DMS79 (cell line): Measurements from ENCODE around the gene PLIN3.
"Not testable (repeated sequence)": the region's sequence is repeated elsewhere in the genome, so short reads cannot be mapped to it uniquely, and the experiment has no call there.

Experiments
- DNase-seq: peaks from one replicate; lab custom pipeline; 2025; lab: John Stamatoyannopoulos, UW

PLIN3 gene, protein sequence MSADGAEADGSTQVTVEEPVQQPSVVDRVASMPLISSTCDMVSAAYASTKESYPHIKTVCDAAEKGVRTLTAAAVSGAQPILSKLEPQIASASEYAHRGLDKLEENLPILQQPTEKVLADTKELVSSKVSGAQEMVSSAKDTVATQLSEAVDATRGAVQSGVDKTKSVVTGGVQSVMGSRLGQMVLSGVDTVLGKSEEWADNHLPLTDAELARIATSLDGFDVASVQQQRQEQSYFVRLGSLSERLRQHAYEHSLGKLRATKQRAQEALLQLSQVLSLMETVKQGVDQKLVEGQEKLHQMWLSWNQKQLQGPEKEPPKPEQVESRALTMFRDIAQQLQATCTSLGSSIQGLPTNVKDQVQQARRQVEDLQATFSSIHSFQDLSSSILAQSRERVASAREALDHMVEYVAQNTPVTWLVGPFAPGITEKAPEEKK

DNA sequence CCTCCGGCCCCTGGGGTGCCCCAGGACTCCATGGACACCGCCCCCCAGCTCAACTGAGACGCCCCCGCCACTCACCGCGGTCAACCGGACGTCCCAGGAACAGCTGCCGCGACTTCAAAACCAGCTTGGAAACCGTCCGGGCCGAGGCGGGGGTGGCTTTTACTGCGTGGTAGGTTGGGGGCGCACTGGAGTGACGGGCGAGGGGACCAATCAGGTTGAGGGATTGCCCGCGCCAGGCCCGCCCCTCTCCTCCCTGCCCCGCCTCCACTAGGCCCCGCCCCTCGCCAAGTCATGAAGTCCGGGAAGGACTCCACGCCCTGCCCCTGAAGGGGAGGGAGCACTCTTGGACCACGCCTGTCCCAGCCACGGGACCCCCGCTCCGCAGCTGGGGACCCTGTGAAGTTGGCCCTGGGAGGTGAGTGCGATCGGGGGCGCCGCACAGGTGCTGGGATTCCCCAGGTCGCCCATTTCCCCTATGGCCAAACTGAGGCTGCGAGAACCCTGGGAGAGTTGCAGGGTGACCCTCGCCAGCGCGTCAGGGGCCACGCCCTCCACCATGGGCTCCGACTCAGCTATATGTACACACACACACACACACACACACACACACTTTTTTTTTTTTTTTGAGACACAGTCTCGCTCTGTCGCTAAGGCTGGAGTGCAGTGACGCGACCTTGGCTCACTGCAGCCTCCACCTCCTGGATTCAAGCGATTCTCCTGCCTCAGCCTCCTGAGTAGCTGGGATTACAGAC is at the start of gene PLIN3:
Gene PLIN3 (minus strand): TSS at position 134 of the 752 bp plus-strand sequence. CDS start 6,273 bp downstream, outside the sequence.
- DNase-seq, result peak; percentile 33

DNA sequence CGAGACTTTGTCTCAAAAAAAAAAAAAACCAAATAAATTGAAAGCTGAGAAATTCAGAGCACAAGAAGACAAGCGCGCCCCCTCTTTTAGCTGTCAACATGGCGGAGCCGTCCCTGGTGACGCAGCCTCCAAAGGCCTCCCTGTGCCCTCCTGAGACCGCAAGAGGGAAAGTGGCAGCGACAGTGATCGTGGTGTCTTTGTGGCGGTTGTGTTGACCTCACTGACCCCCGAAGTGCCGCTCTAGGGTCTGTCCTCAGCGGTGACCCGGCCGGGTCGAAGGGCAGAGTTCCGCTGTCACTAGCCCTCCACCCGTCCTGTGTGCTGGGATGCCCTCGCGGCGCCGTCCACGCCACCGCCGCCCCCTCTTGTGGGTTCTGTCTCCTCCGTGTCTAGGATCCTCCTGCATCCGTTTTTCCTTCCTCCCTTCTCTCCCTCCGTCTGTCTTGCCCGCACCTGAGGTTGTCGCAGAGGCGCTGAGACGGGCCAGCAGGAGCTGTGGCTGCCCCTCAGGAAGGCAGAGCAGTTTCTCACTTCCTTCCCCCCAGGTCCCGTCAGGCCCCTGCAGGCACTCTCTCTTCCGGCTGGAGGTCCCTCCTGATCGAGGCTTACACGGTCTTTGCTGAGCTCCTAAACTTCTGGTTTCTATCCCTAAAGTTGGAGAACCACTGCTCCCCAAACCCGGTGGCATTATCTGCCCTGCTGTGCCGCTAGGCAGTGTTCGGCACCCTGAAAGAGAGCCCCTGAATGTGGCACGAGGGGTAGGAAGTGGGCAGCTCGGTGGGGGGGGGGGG is 49.0 kb upstream of the PLIN3 start:
- no peak for DNase-seq

GRCh38 chr19:4914736-4915501 is 47.5 kb upstream of the PLIN3 start:
- no peak for DNase-seq

DNA sequence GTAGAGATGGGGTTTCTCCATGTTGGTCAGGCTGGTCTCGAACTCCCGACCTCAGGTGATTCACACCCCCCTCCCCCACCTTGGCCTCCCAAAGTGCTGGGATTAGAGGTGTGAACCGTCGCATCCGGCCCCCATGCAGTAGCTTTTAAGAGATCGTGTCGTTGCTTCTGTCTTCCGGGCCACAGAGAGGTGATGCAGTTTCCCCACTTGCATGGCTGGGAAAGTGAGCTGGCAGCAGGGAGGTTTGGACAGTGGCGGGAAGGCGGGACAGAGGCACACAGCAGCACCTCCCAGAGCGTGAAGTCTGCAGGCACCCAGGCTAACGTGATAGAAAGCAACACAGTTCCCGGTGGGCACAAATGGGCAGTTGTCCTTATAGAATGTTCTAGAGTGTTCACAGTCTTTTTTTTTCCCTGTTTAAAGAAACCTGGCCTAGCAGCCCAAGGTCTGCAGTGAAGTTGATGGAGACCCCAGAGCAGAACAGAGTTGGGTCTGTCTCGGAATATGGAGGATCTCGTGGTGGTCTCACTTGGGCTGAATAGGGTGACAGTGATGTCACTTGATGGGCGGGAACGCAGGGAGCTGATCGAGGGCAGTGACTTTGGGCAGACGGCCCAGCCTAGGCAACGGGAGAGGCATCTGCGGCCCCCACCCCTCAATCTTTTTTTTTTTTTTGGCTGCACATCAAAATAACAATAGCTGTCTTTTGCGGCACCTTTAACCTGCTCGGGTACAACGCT is 46.7 kb upstream of the PLIN3 start:
- DNase-seq, result no peak

DNA sequence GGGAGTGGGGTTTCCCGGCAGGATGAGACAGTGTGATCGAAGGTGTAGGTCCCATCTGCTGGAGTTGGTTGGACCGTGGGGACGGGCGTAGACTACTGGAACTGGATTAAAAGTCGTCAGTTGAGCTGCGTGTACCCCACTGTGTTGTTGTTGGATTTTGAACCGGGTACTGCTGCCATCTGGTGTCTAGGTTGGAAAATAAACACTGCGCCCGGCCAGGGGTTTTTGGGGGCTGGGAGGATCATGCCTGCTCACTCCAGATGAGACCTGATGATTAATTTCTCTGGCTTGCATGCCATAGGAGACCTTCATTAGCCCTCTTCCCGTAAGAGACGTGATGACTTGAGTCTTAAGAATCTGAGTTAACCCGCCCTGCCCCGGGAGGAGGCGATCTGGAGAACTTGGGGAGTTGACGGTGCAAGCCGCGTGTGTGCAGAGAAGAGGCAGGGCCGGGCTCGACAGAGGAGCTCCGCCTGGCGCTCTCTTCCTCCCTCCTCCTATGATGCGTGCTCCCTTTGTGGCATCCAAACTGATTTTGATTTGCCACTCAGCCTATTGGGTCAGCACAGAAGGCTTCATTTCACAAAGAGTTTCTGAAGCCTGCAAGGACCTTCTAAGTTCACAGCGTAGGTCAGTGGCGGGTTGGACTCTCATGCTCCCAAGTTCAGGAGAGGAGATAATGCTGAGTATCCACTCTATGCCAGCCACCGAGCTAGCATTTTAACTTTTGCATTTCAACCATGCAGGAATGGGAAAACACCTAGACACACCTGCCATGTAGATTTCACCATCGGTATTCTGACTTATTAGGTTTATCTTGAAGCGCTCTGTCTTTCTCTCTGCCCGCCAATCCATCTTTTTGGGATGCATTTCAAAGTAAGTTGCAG is 44.6 kb upstream of the PLIN3 start:
- peak; percentile 65 for DNase-seq

DNA sequence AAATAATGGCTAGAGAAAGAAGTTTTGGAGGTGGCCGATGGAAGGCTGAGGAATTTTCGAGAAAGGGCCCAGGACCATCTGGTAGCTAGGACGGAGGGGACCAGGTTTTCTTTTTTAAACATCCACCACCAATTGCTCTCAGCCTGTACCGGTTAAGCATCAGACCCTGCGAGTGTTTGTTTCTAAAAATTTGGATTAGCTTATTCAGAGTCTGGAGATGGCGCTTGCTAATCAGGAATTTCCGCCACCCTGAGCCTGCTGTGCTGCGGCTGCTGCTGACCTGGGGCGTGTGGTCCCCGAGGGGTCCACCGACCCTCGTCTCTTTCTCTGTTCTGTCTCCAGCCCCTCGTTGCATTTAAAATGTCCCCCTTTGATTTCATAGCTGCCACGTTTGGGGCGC is 43.8 kb upstream of the PLIN3 start:
- DNase-seq, result no peak

GRCh38 chr19:4910594-4911281 is 43.3 kb upstream of the PLIN3 start:
- DNase-seq, result peak; percentile 33

DNA sequence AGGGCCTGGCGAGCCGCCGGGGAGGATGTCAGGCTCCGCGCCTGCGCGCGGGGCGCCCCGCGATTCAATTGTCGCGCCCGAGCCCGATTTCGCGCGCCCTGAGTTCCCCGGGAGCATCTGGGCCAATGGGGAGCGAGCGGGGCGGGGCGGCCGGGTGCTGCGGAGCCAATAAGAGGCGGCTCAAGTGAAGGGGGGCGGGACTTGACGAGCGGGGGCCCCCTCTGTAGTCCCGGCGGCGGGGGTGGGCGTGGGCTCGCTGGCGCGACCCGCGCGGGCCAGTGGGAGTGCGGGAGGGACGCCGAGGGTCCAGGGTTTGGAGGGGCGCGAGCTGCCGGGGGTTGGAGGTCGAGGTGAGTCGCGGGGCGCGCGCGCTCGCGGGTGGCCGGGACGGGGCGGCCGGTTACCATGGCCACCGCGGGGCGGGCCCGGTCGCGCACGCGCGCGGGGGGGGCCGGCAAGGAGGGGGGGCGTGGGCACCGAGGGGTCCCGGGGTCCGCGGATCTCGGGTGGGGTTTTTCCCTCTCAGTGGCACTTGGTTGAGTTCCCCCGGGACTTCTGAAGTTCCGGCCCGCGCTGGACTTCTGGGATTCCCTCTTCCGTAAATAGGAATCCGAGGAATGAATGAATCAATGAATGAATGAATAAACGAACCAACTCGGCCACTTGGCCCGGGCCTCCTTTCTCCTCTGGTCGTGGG is 42.6 kb upstream of the PLIN3 start:
- DNase-seq, result peak; percentile 79

GRCh38 chr19:4909156-4909896 is 41.9 kb upstream of the PLIN3 start, which contains the start of gene UHRF1:
Gene UHRF1 (plus strand): TSS chr19:4909501. CDS start chr19:4910886, 1,385 bp downstream.
- peak; percentile 42 for DNase-seq

DNA sequence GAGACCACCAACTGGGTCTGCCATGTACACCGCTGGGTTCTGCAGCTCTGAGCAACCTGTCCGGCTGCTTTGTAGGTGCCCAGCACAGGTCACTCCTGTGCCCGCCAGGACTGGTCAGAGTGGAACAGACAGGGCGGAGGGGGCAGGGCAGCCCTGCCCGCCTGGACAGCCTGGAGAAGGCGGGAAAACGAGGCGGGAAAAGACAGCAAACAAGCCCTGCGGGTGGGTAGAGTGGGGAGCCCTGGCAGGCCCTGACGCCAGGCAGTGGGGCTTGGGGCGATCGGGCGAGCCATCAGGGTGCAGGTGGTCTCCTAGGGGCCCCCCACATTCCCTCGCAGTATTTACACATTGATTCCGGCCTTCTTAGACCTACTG is 41.3 kb upstream of the PLIN3 start:
- DNase-seq, result no peak

- DNase-seq, result no peak
These were observed 40.9 kb upstream of the PLIN3 start for GRCh38 chr19:4908360-4908759.

- no peak for DNase-seq
These were observed 39.5 kb upstream of the PLIN3 start for GRCh38 chr19:4906963-4907362.

- no peak for DNase-seq
These were observed 37.0 kb upstream of the PLIN3 start for GRCh38 chr19:4904481-4904880.

- DNase-seq, result no peak
These were observed 35.3 kb upstream of the PLIN3 start, which contains the start of gene ARRDC5 for GRCh38 chr19:4902796-4903195. Gene ARRDC5 (minus strand): TSS chr19:4902896. CDS start chr19:4902825, 71 bp downstream.

- DNase-seq, result not testable (repeated sequence)
These were observed 33.4 kb upstream of the PLIN3 start for GRCh38 chr19:4900879-4901278.

GRCh38 chr19:4897146-4897545 is 29.7 kb upstream of the PLIN3 start:
- DNase-seq, result peak; percentile 9

GRCh38 chr19:4896372-4896771 is 28.9 kb upstream of the PLIN3 start:
- DNase-seq, result no peak

DNA sequence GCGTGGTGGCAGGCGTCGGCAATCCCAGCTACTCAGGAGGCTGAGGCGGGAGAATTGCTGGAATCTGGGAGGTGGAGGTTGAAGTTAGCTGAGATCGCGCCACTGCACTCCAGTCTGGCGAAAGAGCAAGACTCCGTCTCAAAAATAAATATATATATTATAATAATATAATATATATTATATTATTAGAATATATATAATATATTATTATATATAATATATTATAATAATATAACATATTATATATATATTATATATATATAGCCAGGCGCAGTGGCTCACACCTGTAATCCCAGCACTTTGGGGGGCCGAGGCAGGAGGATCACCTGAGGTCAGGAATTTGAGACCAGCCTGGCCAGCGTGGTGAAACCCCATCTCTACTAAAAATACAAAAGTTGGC is 25.5 kb upstream of the PLIN3 start:
- DNase-seq, result not testable (repeated sequence)
